ENCODE measurements around the gene PCGF3.

DNA sequence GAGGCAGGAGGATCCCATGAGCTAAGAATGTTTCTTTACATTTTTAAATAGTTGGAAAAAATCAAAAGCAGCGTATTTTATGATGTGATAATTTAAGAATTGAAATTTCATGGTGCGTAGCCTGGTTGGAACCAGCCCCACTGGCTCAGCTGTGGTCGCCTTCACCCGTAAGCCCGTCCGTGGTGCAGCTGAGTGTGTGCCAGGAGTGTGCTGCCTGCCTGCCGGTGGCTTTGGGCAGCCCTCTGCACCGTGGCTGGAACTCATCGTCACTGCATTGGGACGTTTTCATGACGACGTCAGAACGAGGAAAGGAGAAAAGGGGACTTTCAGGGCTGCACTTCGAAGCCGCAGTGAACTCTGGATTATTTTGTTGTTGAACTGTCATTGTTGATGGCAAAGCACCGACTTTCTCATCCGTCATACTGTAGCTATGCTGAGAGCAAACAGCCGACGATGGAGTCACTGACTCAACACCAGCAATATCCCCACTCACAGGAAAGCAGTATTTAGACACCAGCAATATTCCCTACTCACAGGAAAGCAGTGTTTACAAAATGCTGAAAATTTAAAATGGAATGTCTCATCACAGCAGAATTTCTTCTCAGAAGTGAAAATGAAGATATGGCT lies 35.1 kb downstream of the PCGF3 start:
- TF ChIP-seq, protein P1, sequence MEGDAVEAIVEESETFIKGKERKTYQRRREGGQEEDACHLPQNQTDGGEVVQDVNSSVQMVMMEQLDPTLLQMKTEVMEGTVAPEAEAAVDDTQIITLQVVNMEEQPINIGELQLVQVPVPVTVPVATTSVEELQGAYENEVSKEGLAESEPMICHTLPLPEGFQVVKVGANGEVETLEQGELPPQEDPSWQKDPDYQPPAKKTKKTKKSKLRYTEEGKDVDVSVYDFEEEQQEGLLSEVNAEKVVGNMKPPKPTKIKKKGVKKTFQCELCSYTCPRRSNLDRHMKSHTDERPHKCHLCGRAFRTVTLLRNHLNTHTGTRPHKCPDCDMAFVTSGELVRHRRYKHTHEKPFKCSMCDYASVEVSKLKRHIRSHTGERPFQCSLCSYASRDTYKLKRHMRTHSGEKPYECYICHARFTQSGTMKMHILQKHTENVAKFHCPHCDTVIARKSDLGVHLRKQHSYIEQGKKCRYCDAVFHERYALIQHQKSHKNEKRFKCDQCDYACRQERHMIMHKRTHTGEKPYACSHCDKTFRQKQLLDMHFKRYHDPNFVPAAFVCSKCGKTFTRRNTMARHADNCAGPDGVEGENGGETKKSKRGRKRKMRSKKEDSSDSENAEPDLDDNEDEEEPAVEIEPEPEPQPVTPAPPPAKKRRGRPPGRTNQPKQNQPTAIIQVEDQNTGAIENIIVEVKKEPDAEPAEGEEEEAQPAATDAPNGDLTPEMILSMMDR (IDR thresholded peaks at IDR 0.05): no peak
- no peak for TF ChIP-seq POLR2A (IDR thresholded peaks at IDR 0.05)

Measured in uterus (tissue), 2 donors.